NK-92 (cell line): Measurements from ENCODE around the gene USP54.

ENCODE experiments used
- DNase-seq: peaks from one replicate; lab custom pipeline; 2025; ENCODE audit not compliant: unreplicated experiment; lab: John Stamatoyannopoulos, UW

The USP54 gene

GRCh38 chr10:73537288-73537687 lies 53.9 kb downstream of the USP54 start:
- no peak for DNase-seq

GRCh38 chr10:73534857-73535256 lies 56.3 kb downstream of the USP54 start:
- no peak for DNase-seq

GRCh38 chr10:73529089-73529832 lies 61.9 kb downstream of the USP54 start:
- DNase-seq = no peak

GRCh38 chr10:73522263-73522662 lies 68.9 kb downstream of the USP54 start:
- no peak for DNase-seq

GRCh38 chr10:73519336-73519735 lies 71.8 kb downstream of the USP54 start:
- DNase-seq = no peak

GRCh38 chr10:73517166-73517888 lies 73.8 kb downstream of the USP54 start:
- no peak for DNase-seq

GRCh38 chr10:73512207-73512743 lies 78.9 kb downstream of the USP54 start:
- no peak for DNase-seq

GRCh38 chr10:73509695-73510094 lies 81.4 kb downstream of the USP54 start:
- no peak for DNase-seq

GRCh38 chr10:73506491-73506890 lies 84.7 kb downstream of the USP54 start:
- DNase-seq = no peak

- DNase-seq = no peak
These were observed 85.1 kb downstream of the USP54 start for GRCh38 chr10:73506074-73506473.

- DNase-seq = no peak
These were observed 88.1 kb downstream of the USP54 start for GRCh38 chr10:73503037-73503436.

GRCh38 chr10:73501651-73502050 lies 89.5 kb downstream of the USP54 start:
- no peak for DNase-seq

GRCh38 chr10:73497623-73498022 lies 93.5 kb downstream of the USP54 start:
- no peak for DNase-seq

GRCh38 chr10:73495884-73496674 lies 95.1 kb downstream of the USP54 start, which contains the start of gene PPP3CB:
TSS of gene PPP3CB (minus strand) at chr10:73496024. CDS start at chr10:73495889, 135 bp downstream.
- DNase-seq = peak; percentile 71

- peak; percentile 16 for DNase-seq
These were observed 95.8 kb downstream of the USP54 start for GRCh38 chr10:73495226-73495883.

GRCh38 chr10:73494877-73495225 lies 96.3 kb downstream of the USP54 start:
- DNase-seq = no peak

- DNase-seq = no peak
These were observed 96.9 kb downstream of the USP54 start for GRCh38 chr10:73494213-73494612.

- DNase-seq = no peak
These were observed 97.4 kb downstream of the USP54 start for GRCh38 chr10:73493781-73494180.

GRCh38 chr10:73486601-73487000 lies 104.5 kb downstream of the USP54 start:
- DNase-seq = no peak

- no peak for DNase-seq
These were observed 105.8 kb downstream of the USP54 start for GRCh38 chr10:73485320-73485719.

- DNase-seq = no peak
These were observed 111.0 kb downstream of the USP54 start for GRCh38 chr10:73480158-73480557.
